HL-60 (cell line): ENCODE data around the gene NFIA.

ENCODE experiments used
- GABPA ChIP-seq: IDR thresholded peaks from 2 replicates; pipeline ENCODE4 v1.6.1; 2012; ENCODE audit warnings: low read depth
- POLR2AphosphoS5 ChIP-seq: IDR thresholded peaks from 2 replicates; pipeline ENCODE4 v1.6.1; 2012; ENCODE audit warnings: low read depth
- SPI1 ChIP-seq: IDR thresholded peaks from 2 replicates; pipeline ENCODE4 v1.6.1; 2012; ENCODE audit warnings: low read depth, mild to moderate bottlenecking, borderline replicate concordance
- TF ChIP-seq, protein P1 (sequence below): IDR thresholded peaks from one replicate; pipeline ENCODE4 v1.5.1; 2011; ENCODE audit warnings: low read length, control low read depth, inconsistent platforms; ENCODE audit not compliant: insufficient read depth
- TF ChIP-seq, protein P2 (sequence below): IDR thresholded peaks from 2 replicates; pipeline ENCODE4 v1.6.1; 2012; ENCODE audit warnings: low read depth; ENCODE audit not compliant: insufficient replicate concordance

DNA sequence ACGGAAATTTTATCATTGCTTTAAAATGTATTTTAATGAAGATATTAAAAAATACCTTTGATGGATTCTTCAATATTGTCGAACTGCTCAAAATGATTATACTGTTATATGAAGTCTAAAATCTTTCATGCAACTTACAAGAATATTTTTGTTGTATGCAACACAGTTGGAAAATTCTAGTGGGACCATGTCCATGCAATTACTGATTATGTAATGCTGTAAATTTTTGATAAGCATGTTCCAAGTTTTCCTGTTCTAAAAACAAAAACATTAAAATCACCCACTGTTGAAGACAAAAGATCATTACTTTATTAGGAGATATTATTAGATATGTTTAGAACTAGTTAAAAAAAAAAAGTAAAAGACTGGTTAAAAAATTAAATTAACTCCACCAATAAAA is 132.8 kb downstream of the NFIA start:
- TF ChIP-seq, protein P1, sequence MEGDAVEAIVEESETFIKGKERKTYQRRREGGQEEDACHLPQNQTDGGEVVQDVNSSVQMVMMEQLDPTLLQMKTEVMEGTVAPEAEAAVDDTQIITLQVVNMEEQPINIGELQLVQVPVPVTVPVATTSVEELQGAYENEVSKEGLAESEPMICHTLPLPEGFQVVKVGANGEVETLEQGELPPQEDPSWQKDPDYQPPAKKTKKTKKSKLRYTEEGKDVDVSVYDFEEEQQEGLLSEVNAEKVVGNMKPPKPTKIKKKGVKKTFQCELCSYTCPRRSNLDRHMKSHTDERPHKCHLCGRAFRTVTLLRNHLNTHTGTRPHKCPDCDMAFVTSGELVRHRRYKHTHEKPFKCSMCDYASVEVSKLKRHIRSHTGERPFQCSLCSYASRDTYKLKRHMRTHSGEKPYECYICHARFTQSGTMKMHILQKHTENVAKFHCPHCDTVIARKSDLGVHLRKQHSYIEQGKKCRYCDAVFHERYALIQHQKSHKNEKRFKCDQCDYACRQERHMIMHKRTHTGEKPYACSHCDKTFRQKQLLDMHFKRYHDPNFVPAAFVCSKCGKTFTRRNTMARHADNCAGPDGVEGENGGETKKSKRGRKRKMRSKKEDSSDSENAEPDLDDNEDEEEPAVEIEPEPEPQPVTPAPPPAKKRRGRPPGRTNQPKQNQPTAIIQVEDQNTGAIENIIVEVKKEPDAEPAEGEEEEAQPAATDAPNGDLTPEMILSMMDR: no peak
- no peak for TF ChIP-seq SPI1
- TF ChIP-seq POLR2AphosphoS5: no peak
- no peak for TF ChIP-seq GABPA
- TF ChIP-seq, protein P2, sequence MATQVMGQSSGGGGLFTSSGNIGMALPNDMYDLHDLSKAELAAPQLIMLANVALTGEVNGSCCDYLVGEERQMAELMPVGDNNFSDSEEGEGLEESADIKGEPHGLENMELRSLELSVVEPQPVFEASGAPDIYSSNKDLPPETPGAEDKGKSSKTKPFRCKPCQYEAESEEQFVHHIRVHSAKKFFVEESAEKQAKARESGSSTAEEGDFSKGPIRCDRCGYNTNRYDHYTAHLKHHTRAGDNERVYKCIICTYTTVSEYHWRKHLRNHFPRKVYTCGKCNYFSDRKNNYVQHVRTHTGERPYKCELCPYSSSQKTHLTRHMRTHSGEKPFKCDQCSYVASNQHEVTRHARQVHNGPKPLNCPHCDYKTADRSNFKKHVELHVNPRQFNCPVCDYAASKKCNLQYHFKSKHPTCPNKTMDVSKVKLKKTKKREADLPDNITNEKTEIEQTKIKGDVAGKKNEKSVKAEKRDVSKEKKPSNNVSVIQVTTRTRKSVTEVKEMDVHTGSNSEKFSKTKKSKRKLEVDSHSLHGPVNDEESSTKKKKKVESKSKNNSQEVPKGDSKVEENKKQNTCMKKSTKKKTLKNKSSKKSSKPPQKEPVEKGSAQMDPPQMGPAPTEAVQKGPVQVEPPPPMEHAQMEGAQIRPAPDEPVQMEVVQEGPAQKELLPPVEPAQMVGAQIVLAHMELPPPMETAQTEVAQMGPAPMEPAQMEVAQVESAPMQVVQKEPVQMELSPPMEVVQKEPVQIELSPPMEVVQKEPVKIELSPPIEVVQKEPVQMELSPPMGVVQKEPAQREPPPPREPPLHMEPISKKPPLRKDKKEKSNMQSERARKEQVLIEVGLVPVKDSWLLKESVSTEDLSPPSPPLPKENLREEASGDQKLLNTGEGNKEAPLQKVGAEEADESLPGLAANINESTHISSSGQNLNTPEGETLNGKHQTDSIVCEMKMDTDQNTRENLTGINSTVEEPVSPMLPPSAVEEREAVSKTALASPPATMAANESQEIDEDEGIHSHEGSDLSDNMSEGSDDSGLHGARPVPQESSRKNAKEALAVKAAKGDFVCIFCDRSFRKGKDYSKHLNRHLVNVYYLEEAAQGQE: no peak
